NCI-H146 treated with DMSO at 0.1 percent for 48 hours (cell line): Measurements from ENCODE around the gene MALL.
"Not testable (repeated sequence)": the region's sequence is repeated elsewhere in the genome, so short reads cannot be mapped to it uniquely, and the experiment has no call there.

Experiments used
- DNase-seq: peaks from one replicate; lab custom pipeline; 2025; ENCODE audit not compliant: unreplicated experiment; lab: John Stamatoyannopoulos, UW

The MALL gene

DNA sequence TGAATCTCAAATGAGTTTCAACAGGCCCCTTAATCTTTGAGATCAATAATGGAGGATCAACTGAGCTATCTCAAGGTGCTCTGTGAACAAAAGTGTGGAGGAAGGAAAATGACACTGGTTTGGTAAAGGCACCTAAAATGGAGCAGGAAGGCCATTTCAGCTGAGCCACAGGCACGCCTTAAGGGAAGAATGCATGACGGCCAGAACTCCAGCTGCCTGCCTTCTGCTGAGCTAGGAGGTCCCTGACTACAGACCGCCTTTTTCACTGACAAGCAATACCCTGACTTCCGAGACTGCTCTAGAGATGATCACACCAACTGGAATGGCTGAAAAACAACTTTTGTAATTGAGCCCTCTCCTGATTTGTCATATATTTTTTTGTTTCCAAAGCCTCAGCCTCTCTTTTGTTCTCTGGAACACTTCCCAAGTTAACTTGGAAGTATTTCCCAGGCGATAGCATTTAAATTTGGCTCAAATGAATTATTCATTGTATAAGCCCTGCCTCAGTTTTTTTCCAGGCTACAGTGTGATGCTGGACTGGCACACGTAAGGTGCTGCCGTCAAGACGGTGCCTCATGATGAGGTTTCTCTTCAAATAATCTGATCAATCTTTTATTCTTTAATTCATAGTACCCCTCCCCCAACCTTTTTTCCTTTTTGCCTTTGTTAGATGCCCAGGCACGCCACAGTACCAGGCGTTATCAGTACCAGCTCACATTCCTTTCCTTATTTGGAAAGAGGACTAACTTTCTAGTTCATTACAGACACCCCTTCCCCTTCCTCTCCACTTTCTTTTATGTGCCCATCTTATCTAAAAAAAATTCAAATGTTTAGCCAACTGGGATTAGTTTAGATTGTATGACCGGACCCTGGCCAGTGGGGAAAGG, 60.9 kb downstream of the MALL start:
- not testable (repeated sequence) for DNase-seq

DNA sequence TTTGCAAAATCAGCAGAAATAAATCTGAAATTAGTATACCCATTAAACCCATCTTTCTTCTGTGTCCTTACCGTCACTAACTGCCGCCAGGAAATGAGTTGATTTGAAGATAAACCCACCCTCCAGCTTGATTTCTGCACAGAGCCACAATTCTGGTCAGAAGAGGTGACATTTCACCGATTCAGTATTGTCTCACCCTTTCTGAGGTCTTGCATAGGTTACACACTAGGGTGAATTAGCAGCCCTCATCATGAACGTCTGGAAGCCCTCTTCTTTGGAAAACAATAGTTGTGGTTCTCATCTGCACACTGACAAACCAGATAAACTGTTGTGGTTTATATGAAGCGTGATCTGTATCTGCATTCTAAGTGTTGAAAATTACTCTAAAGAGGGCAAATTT, 61.9 kb downstream of the MALL start:
- DNase-seq: not testable (repeated sequence)

DNA sequence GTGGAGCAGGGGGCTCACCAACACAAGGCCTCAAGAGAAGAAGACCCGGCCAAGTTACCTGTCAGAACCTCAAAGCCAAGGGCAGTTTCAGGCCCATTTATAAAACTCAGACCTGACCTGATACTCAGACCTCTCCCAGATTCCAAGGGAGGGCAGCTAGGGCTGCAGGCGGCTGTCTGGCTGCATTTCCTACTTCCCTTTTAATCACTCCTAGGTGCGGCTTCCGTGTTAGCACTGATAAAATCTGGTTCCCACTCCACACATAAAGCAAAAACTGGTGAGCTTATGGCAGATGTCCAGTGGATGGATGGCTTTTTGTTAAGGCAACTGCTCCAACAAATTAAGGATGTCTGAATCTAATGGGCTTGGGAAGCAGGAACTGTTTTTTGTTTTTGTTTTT, 63.5 kb downstream of the MALL start:
- not testable (repeated sequence) for DNase-seq

DNA sequence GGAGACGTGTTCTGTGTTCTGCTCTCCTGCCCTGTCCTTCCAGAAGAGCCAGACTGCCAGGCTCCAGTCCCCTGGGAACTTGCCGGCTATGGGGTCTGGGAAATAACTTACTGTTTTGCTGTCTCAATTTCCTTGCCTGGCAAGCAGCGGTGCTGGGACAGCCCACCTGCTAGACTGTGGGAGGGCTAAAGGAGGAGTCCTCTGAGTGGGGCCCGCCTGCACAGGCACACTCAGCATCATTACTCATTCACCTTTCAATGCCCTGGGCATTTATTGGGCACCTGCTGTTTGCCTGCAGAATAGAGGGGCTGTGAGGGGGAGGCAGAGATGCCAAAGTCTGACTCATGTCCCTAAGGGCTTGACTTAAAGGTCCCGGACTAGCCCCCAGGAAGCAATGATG, 65.4 kb downstream of the MALL start:
- DNase-seq: not testable (repeated sequence)

DNA sequence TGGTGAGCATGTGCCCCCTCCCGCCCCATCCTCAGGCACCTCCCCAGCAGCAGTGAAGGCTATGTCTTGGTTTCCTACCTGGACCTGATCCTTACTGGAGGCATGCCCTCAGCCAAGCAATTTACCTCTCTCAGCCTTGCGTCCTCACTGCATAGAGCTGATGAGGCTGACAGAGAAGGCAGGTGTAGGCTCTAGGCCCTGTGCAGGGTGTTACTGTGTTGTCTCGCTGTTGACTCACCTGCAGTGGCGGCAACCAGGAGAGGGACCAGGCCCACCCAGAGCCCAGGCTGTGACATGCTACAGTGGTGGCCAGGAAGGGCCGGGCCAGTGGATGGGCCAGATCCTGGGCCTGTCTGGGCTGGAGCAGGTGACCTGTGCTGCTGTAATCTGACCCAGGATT, 65.9 kb downstream of the MALL start:
- not testable (repeated sequence) for DNase-seq

DNA sequence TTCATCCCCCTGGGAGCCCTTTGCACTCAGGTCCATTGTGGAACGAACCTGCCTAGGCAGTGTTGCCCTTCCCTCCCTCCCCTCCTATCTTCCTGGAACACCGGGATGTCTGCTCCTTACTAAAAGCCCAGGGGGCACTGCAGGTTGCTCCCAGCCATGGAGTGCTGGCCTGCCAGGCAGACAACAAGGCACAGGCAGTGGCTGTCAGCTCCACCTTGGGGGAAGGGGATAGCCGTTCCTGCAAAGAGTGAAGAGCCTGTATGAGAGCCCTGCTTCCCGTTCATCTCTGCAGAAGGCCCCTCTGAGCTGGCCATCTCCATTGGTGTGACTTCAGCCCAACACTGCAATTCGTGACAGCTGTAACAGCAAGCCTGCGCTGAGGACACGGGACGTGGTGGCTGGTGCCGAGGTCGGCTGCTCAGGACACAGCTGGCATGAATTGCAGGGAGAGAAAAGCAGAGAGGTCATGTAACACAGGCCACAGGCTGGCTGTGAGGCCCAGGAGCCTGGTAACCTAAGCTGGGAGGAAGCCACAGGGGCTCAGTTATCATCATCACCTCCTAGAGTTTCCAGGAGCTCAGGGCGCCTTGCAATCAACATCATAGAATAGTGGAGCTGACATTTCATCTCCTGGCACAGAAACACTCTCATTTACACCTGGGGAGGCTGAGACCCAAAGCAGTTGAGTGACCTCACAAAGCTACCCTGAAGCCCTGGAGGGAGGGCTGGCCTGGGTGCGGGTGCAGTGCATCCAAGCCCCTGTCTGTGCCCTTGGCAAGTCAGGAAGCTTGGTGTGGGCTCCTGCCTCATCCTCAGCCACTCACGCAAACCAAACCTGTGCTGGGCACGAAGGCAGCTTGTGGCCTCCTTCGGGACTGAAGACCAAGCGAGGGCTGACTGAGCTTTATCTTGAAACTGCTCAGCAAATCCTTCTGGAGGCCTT, 67.1 kb downstream of the MALL start:
- not testable (repeated sequence) for DNase-seq

DNA sequence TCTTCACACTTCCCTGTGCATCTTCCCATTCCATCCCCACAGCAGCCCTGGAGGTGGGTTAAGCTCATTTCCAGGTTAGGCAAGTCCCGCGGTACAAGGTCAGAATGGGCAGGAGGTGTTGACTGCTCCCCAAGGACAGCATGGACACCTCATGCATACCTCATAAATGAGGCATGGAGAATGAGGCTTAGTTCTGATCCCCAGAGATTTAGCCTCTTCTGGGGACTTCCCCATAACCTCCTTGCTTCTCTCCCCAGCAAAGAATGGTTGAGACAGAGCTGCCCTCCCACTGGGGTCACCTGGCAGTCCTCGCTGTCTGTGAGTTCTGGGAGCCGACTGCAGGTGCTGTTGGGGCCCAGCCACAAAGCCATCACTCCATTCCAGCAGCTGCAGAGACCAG, 68.4 kb downstream of the MALL start:
- not testable (repeated sequence) for DNase-seq

DNA sequence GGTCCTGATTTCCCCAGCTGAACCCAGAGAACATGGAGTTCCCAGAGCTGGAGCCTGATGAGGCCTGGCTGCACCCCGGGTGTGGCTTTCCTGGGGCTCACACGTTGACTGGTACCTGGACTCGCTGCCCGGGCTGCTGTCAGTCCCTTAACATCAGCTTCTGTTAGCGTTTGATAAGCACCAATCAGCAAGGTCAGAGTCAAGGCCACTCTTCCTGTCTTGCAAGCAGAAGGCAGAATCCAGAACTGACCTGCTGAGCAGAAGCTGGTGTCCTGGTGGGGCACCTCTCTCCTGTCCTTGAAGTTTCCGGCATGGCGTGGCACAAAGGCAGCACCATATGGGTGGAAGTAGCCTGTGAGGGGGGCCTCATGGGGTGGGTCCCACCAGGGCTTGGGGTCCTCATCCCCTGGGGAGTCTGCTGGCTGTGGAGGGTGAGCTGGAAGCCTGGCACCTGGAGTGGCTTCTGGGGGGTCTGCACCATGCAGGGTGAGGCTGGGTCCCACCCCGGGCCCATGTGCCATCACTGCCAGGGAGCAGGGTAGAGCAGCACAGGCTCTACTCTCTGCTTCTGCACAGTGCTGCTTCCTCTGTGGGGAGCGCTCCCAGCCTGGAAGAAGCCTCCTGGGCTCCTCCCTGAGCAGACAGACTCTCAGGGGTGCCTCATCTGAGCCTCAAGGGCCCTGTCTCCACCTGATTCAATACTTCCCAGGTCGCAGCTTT, 73.5 kb downstream of the MALL start:
- not testable (repeated sequence) for DNase-seq

DNA sequence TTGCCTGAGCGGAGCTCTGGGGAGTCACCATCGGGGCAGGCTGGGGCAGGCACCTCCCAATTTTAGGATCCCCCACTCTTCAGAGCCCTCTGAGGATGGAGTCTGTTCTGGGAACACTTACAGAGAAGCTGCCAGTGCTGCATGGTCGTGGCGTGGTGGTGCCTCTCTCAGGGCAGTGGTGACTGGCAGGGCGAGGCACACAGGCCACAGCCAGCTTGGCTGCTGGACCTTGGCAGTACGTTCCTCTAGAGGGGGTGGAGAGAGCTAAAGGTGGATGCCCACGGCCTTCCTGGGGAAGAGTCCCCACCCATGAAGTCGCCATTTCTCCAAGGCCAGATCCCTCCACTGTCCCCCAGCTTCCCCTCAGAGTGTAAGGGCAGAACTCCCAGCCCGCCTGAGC, 78.3 kb downstream of the MALL start:
- not testable (repeated sequence) for DNase-seq

DNA sequence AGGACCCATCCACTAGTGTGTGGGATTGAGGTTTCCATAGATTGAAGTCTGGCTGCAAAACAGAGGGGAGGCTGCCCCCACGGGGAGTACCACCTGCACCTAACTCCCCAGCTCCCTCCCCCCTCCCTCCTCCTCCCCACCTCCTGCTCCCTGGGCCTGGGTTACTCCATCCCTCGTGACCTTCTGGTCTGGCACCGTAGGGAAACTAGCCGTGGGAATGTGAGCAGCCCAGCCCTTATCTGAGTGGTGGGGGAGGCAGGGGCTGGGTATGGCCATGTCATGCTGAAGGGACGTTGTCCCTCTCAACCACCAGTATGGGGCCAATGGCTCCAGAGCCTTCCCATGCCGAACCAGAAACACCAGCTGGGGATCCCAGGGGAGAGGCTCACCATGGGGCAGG, 80.2 kb downstream of the MALL start:
- DNase-seq: not testable (repeated sequence)

DNA sequence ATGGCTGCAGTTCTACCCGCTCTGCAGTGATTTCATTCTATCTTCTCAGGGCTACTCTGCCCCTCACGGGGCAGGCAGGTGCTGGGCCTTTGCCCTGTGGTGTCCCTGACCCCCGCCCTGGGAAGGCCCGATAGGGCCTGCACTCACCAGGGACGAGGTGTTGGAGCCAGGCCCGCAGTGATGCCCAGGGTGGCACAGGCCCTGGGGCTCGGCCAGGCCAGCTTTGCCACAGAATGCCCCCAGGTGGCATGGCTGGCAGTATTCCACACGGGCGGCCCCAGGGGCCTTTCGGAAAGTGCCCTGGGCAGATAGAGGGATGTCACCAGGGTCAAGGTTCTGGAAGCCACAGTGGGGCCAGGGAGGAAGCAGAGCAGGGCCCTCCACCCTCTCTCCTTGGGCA, 80.7 kb downstream of the MALL start:
- not testable (repeated sequence) for DNase-seq
